GM19240 (cell line): Measurements from ENCODE around the gene EFR3B.

Experiments
- DNase-seq: peaks from one replicate; pipeline ENCODE4 v3.0.0; 2011; ENCODE audit warnings: low spot score; ENCODE audit not compliant: insufficient read length

EFR3B gene

GRCh38 chr2:25178976-25179375 is 137.1 kb downstream of the EFR3B start:
- DNase-seq = no peak

- DNase-seq = no peak
Measured at GRCh38 chr2:25184254-25184653, 142.4 kb downstream of the EFR3B start.

- no peak for DNase-seq
Measured at GRCh38 chr2:25187729-25188350, 146.0 kb downstream of the EFR3B start.

- no peak for DNase-seq
Measured at GRCh38 chr2:25188405-25188804, 146.5 kb downstream of the EFR3B start.

GRCh38 chr2:25190536-25190935 is 148.7 kb downstream of the EFR3B start:
- DNase-seq = no peak

- no peak for DNase-seq
Measured at GRCh38 chr2:25194576-25195122, 152.8 kb downstream of the EFR3B start.

GRCh38 chr2:25197336-25198208 is 155.7 kb downstream of the EFR3B start:
- DNase-seq = no peak

GRCh38 chr2:25198209-25198525 is 156.3 kb downstream of the EFR3B start:
- no peak for DNase-seq

- no peak for DNase-seq
Measured at GRCh38 chr2:25198576-25198975, 156.7 kb downstream of the EFR3B start.

GRCh38 chr2:25201265-25201664 is 159.4 kb downstream of the EFR3B start:
- DNase-seq = no peak

- DNase-seq = no peak
Measured at GRCh38 chr2:25201794-25202193, 159.9 kb downstream of the EFR3B start.

- DNase-seq = no peak
Measured at GRCh38 chr2:25202275-25202674, 160.4 kb downstream of the EFR3B start.

GRCh38 chr2:25204190-25204838 is 162.4 kb downstream of the EFR3B start:
- no peak for DNase-seq

- DNase-seq = no peak
Measured at GRCh38 chr2:25207078-25207545, 165.2 kb downstream of the EFR3B start.
